ENCODE measurements around the gene DOCK7.
"Not testable (repeated sequence)": the region's sequence is repeated elsewhere in the genome, so short reads cannot be mapped to it uniquely, and the experiment has no call there.

Gene DOCK7

GRCh38 chr1:62691062-62691844, 3.1 kb upstream of the DOCK7 start:
- DNase-seq, result no peak

GRCh38 chr1:62689524-62689923, 1.3 kb upstream of the DOCK7 start:
- no peak for DNase-seq

- DNase-seq, result no peak
Measured at GRCh38 chr1:62688687-62689085, 500 bp upstream of the DOCK7 start.

GRCh38 chr1:62687421-62687902, 724 bp downstream of the DOCK7 start:
- peak; percentile 21 for DNase-seq

- no peak for DNase-seq
Measured at GRCh38 chr1:62686822-62687221, 1.4 kb downstream of the DOCK7 start.

GRCh38 chr1:62685431-62685859, 2.7 kb downstream of the DOCK7 start:
- no peak for DNase-seq

GRCh38 chr1:62682531-62682930, 5.7 kb downstream of the DOCK7 start:
- no peak for DNase-seq

GRCh38 chr1:62680992-62681391, 7.2 kb downstream of the DOCK7 start:
- not testable (repeated sequence) for DNase-seq

GRCh38 chr1:62677822-62678221, 10.4 kb downstream of the DOCK7 start:
- DNase-seq, result not testable (repeated sequence)

- no peak for DNase-seq
Measured at GRCh38 chr1:62676611-62677356, 11.4 kb downstream of the DOCK7 start.

- no peak for DNase-seq
Measured at GRCh38 chr1:62673629-62674028, 14.6 kb downstream of the DOCK7 start.

- no peak for DNase-seq
Measured at GRCh38 chr1:62672029-62672428, 16.2 kb downstream of the DOCK7 start.

GRCh38 chr1:62654744-62655143, 33.4 kb downstream of the DOCK7 start:
- no peak for DNase-seq

- no peak for DNase-seq
Measured at GRCh38 chr1:62652387-62652786, 35.8 kb downstream of the DOCK7 start.

GRCh38 chr1:62643283-62643682, 44.9 kb downstream of the DOCK7 start:
- no peak for DNase-seq

- no peak for DNase-seq
Measured at GRCh38 chr1:62637392-62638105, 50.6 kb downstream of the DOCK7 start.

- DNase-seq, result no peak
Measured at GRCh38 chr1:62628506-62628905, 59.7 kb downstream of the DOCK7 start.

GRCh38 chr1:62625415-62625814, 62.8 kb downstream of the DOCK7 start:
- no peak for DNase-seq

GRCh38 chr1:62621907-62622306, 66.3 kb downstream of the DOCK7 start:
- no peak for DNase-seq

- DNase-seq, result no peak
Measured at GRCh38 chr1:62613890-62614289, 74.3 kb downstream of the DOCK7 start.

GRCh38 chr1:62613325-62613727, 74.9 kb downstream of the DOCK7 start:
- DNase-seq, result no peak

- DNase-seq, result no peak
Measured at GRCh38 chr1:62612770-62613169, 75.4 kb downstream of the DOCK7 start.

- DNase-seq, result not testable (repeated sequence)
Measured at GRCh38 chr1:62610588-62610987, 77.6 kb downstream of the DOCK7 start.
